Ovary (tissue), 9 donors: ENCODE measurements around the gene OTULINL. TPM values are rescaled to one million over a fixed set of nuclear protein-coding genes. Genes with fewer than 3 reads are reported as not detected.

Source experiments
- DNase-seq, 5 donors: peaks; one replicate each; pipeline ENCODE4 v3.0.0-alpha.2; 2019 to 2020
- H3K27ac ChIP-seq, 2 donors: fragments of 200-600 bp; one replicate each; pipeline versions ENCODE4 v1.5.1 to v1.8.0; 2019 to 2022
- H3K27me3 ChIP-seq: fragments of 200-600 bp; one replicate; pipeline ENCODE4 v1.8.0; 2022
- H3K36me3 ChIP-seq: fragments of 200-600 bp; sonication (generic); one replicate; pipeline ENCODE4 v1.5.1; 2019
- H3K4me1 ChIP-seq: one replicate; pipeline ENCODE4 v1.8.1; 2013; ENCODE audit warnings: mild to moderate bottlenecking, moderate library complexity; ENCODE audit not compliant: insufficient read depth
- H3K4me3 ChIP-seq: fragments of 200-600 bp; sonication (generic); one replicate; pipeline ENCODE4 v1.5.1; 2017
- H3K9me3 ChIP-seq, 2 donors: fragments of 200-600 bp in 1 of 2; sonication (generic) in 1 of 2; one replicate each; pipeline versions ENCODE4 v1.5.1 to v1.8.1; 2013 to 2019; ENCODE audit warnings: mild to moderate bottlenecking in 1 of 2, moderate library complexity in 1 of 2
- EP300 ChIP-seq: sonication (generic); formaldehyde crosslinking; IDR thresholded peaks from one replicate; pipeline ENCODE4 v1.6.1; 2017; ENCODE audit warnings: antibody characterized with exemption
- POLR2A ChIP-seq: fragments of 450-650 bp; IDR thresholded peaks from one replicate; pipeline ENCODE4 v1.6.1; 2017; ENCODE audit warnings: antibody characterized with exemption, mild to moderate bottlenecking, moderate library complexity
- WGBS, 3 donors: extraction: QIAGEN DNeasy Blood & Tissue Kit in 1 of 3; methylation state at CpG; one replicate each; pipeline versions ENCODE4 v1.1.5 to v1.1.7; 2013 to 2017; 5-methylcytosine and 5-hydroxymethylcytosine counted together
- intact Hi-C, 4 donors: fragments of 100-400 bp; cut with DNase I; formaldehyde crosslinking; loops; one replicate each; pipeline versions ENCODE4 v1.11.0 to v1.15.1; 2022 to 2023
- polyA plus RNA-seq, 2 donors: library from polyadenylated mRNA; stranded (reverse); fragments of 200-250 nt in 1 of 2; fragments of 350-450 nt in 1 of 2; fragmentation: Illumina TruSeq in 1 of 2; extraction: RNeasy Lipid Tissue Mini Kit (QIAGEN cat#74804) in 1 of 2; gene quantifications; one replicate each; pipeline ENCODE4 v1.2.3, GENCODE V29; 2013 to 2014
- total RNA-seq, 7 donors: library from RNA; depleted of rRNA in 2 of 7; stranded (reverse); fragments of >200 nt in 2 of 7; fragmentation: NEBNext Ultra II Directional in 3 of 7; extraction: Animal tissue kit (Norgen Biotek cat#: 25700) in 3 of 7; gene quantifications; one replicate each; pipeline versions ENCODE4 v1.1.0 to v1.2.4, GENCODE V29; 2016 to 2023
- TF ChIP-seq, protein P1 (sequence below), 3 donors: fragments of 450-650 bp in 2 of 3; fragments of 200-600 bp in 1 of 3; IDR thresholded peaks; one replicate each; pipeline versions ENCODE4 v1.5.1 to v1.8.0; 2016 to 2022; ENCODE audit warnings: antibody characterized with exemption in 3 of 3, mild to moderate bottlenecking in 1 of 3
- donor health status: DM: no; HTN: no; CAD: no; lungs with moderate emphysema.
- donor health status: DM: no; HTN: no; CAD: no.
- donor health status: Bipolar disorder and iron deficiency.
- donor health status: DM: yes; HTN: yes; CAD: no.
- donor health status: DM: no; HTN: no; CAD: no.
- donor health status: DM: yes; HTN: yes; CAD: no.

The OTULINL gene
- total and polyA plus RNA-seq, 9 donors: 2.3 to 14.9 (median 5.3) TPM

GRCh38 chr5:14615365-14615764 lies 33.8 kb downstream of the OTULINL start:
- no peak for DNase-seq
- intact Hi-C loops: no loop called here
- no peaks in the 10 kb centered on the region for H3K36me3 ChIP-seq
- no peak for TF ChIP-seq POLR2A
- TF ChIP-seq, protein P1, sequence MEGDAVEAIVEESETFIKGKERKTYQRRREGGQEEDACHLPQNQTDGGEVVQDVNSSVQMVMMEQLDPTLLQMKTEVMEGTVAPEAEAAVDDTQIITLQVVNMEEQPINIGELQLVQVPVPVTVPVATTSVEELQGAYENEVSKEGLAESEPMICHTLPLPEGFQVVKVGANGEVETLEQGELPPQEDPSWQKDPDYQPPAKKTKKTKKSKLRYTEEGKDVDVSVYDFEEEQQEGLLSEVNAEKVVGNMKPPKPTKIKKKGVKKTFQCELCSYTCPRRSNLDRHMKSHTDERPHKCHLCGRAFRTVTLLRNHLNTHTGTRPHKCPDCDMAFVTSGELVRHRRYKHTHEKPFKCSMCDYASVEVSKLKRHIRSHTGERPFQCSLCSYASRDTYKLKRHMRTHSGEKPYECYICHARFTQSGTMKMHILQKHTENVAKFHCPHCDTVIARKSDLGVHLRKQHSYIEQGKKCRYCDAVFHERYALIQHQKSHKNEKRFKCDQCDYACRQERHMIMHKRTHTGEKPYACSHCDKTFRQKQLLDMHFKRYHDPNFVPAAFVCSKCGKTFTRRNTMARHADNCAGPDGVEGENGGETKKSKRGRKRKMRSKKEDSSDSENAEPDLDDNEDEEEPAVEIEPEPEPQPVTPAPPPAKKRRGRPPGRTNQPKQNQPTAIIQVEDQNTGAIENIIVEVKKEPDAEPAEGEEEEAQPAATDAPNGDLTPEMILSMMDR (IDR thresholded peaks at IDR 0.05): no peak
- no peak for TF ChIP-seq EP300
- H3K4me3 ChIP-seq: no peak overlapping the region
- H3K9me3 ChIP-seq: no peaks in the 10 kb centered on the region
- H3K27me3 ChIP-seq: no peaks in the 10 kb centered on the region
- no peaks in the 10 kb centered on the region for H3K4me1 ChIP-seq
- 85 to 92% (median 91%) methylated on average over 4 of the region's 4 CpGs for WGBS, 3 donors
- no peak overlapping the region for H3K27ac ChIP-seq

DNA sequence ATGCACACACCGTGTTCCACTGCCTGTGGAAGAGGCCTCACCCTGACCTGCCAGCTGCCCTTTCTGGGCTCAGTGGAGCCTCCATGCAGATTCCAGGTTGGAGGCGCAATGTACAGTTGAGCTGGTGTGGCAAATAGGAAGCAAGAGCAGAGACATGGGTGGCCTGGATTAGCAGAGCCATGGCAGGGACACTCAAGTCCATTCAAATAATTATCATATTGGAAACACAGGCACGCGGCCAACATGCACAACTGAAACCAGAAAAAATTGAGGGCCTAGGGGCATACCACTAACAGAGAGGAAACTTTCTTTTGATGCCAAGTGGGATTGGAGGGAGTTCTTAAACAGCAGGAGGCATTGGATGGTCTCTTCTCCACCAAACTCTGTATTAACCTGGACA lies 35.8 kb downstream of the OTULINL start:
- Histone ChIP-seq H3K27me3 (no peaks in the 10 kb centered on the region), H3K27ac (no peak overlapping the region), H3K4me1 (no peaks in the 10 kb centered on the region), H3K4me3 (no peak overlapping the region), H3K36me3 (no peaks in the 10 kb centered on the region), H3K9me3 (no peaks in the 10 kb centered on the region)
- 90 to 95% (median 92%) methylated on average over 4 of the region's 4 CpGs for WGBS, 3 donors
- TF ChIP-seq EP300 (no peak), POLR2A (no peak)
- TF ChIP-seq, protein P1 (IDR thresholded peaks at IDR 0.05): no peak
- no peak for DNase-seq
- intact Hi-C loops: no loop called here

DNA sequence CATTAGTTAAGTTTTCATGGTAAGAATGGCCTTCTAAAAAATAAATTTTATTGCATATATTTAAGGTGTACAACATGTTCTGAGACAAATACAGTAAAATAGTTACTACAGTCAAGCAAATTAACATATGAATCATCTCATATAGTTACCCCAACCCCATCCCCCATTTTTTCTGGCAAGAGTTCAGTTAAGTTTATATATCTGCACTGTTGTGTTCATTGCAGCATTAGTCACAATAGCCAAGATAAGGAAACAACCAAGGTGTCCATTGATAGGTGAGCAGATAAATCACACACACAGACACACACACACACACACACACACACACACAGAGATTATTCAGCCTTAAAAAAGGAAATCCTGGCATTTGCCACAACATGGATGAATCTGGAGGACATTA lies 45.7 kb downstream of the OTULINL start:
- H3K9me3 ChIP-seq: no peaks in the 10 kb centered on the region
- DNase-seq: no peak
- no peaks in the 10 kb centered on the region for H3K36me3 ChIP-seq
- TF ChIP-seq EP300 (no peak), POLR2A (no peak)
- no peaks in the 10 kb centered on the region for H3K4me1 ChIP-seq
- H3K4me3 ChIP-seq: no peak overlapping the region
- no peak overlapping the region for H3K27ac ChIP-seq
- no peaks in the 10 kb centered on the region for H3K27me3 ChIP-seq
- intact Hi-C loops: no loop called here

GRCh38 chr5:14628346-14628745 lies 46.8 kb downstream of the OTULINL start:
- no peaks in the 10 kb centered on the region for H3K27me3 ChIP-seq
- peak in 4 of 5 donors; percentile 23 to 56 (median 38) for DNase-seq
- no peak overlapping the region for H3K4me3 ChIP-seq
- no peaks in the 10 kb centered on the region for H3K36me3 ChIP-seq
- no peaks in the 10 kb centered on the region for H3K4me1 ChIP-seq
- TF ChIP-seq, protein P1 (IDR thresholded peaks at IDR 0.05): no peak
- no peak for TF ChIP-seq POLR2A
- no peak for TF ChIP-seq EP300
- intact Hi-C loops: no loop called here
- no peaks in the 10 kb centered on the region for H3K9me3 ChIP-seq
- no peak overlapping the region for H3K27ac ChIP-seq
- 5 to 6% (median 6%) methylated on average over 3 of the region's 3 CpGs for WGBS, 3 donors

- WGBS, 3 donors: 85 to 89% (median 85%) methylated on average over 2 of the region's 2 CpGs
- no peak overlapping the region for H3K27ac ChIP-seq
These were observed 49.1 kb downstream of the OTULINL start for GRCh38 chr5:14630671-14631070.

More at GRCh38 chr5:14630671-14631070, 49.1 kb downstream of the OTULINL start:
- Histone ChIP-seq H3K9me3 (no peaks in the 10 kb centered on the region), H3K27me3 (no peaks in the 10 kb centered on the region), H3K4me3 (no peak overlapping the region), H3K4me1 (no peaks in the 10 kb centered on the region), H3K36me3 (no peaks in the 10 kb centered on the region)
- TF ChIP-seq, protein P1 (IDR thresholded peaks at IDR 0.05): no peak
- no peak for TF ChIP-seq POLR2A
- no peak for TF ChIP-seq EP300
- intact Hi-C loops: no loop called here
- no peak for DNase-seq
